ENCODE measurements around the gene SLC27A5. TPM values are rescaled to one million over a fixed set of nuclear protein-coding genes. Genes with fewer than 3 reads are reported as not detected.
"Not testable (repeated sequence)": the region's sequence is repeated elsewhere in the genome, so short reads cannot be mapped to it uniquely, and the experiment has no call there.

The SLC27A5 gene
- total RNA-seq, 1 donor from 2014 or later, result 6.8 TPM

- Histone ChIP-seq H3K9ac (ENCODE audit: low read length) (peak overlapping the region; percentile 97), H3K79me2 (ENCODE audit: insufficient read depth, low read length) (peaks cover 52% of the 10 kb centered on the region), H4K20me1 (ENCODE audit: insufficient read depth, low read length) (peaks cover 51% of the 10 kb centered on the region), H3K9me3 (ENCODE audit: insufficient read depth, low read depth, low read length) (no peaks in the 10 kb centered on the region), H3K36me3 (ENCODE audit: insufficient read depth, low read length) (peaks cover 29% of the 10 kb centered on the region), H3K27me3 (ENCODE audit: insufficient read depth, low read length) (peaks cover 4% of the 10 kb centered on the region), H3K4me1 (ENCODE audit: insufficient read depth, low read length) (peaks cover 16% of the 10 kb centered on the region), H3K4me2 (ENCODE audit: low read length) (peak overlapping the region; percentile 98), H2AFZ (ENCODE audit: low read depth, low read length) (peak overlapping the region; percentile 49), H3K27ac (ENCODE audit: low read depth, low read length) (peak overlapping the region; percentile 89), H3K4me3 (ENCODE audit: insufficient read depth, low read depth, low read length) (peak overlapping the region; percentile 88)
- H3K4me1 Mint-ChIP-seq (ENCODE audit: low read depth, unreplicated experiment), result peaks cover 17% of the 10 kb centered on the region
- DNase-seq (ENCODE audit: low read depth) (no peak), FAIRE-seq (no peak)
- peak overlapping the region; percentile 92 for H3K27ac Mint-ChIP-seq (ENCODE audit: unreplicated experiment)
- H3K4me3 Mint-ChIP-seq (ENCODE audit: unreplicated experiment), result peak overlapping the region; percentile 98
- H3K36me3 Mint-ChIP-seq (ENCODE audit: low read depth, unreplicated experiment), result peaks cover 14% of the 10 kb centered on the region
- peaks cover 2% of the 10 kb centered on the region for H3K9me3 Mint-ChIP-seq (ENCODE audit: unreplicated experiment)
- TF ChIP-seq EZH2 (IDR thresholded peaks at IDR 0.05; ENCODE audit: insufficient read depth, low read length), result no peak
- no peak for TF ChIP-seq CTCF (IDR thresholded peaks at IDR 0.05; ENCODE audit: insufficient read depth, low read depth, low read length)
- H3K27me3 Mint-ChIP-seq (ENCODE audit: low read depth, unreplicated experiment), result peaks cover 9% of the 10 kb centered on the region
These were observed 32.9 kb upstream of the SLC27A5 start for GRCh38 chr19:58544591-58545285.

DNA sequence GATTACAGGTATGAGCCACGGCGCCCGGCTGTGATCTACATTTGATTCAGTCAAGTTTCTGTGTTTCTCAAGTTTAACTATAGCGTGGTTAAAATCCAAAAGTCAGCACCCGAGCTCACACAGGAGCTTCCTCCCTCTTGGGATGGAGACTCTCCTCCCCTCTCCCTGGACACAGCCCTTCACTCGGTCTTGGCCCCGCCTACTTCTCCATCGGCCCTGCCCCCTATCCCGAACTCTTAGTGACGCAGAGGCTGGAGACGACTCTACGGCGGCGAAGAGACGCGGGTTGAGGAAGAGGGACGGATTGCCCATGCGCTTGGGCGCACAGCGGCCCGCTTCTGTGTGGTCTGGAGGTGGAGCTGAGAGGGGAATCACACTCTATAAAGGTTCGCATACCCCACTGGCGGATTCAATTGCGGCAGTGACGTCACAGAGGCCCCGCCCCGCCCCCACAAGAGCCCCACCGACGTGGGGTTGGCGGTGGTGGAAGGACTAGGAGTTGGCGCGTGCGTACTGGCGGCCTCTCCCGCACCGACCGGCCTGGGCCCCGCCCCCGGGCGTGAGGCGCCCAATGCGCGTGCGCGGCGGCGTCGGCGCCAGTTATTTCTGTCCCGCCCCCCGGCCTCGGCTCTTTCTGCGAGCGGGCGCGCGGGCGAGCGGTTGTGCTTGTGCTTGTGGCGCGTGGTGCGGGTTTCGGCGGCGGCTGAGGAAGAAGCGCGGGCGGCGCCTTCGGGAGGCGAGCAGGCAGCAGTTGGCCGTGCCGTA lies 32.2 kb upstream of the SLC27A5 start, which contains the start of gene TRIM28:
Gene TRIM28 (plus strand): TSS at position 239 of the 765 bp plus-strand sequence. CDS start 694 bp downstream, outside the sequence.
- DNase-seq (ENCODE audit: low read depth), result peak; percentile 97
- peak within 1 kb of the TSS; percentile 98 for H3K4me3 Mint-ChIP-seq (ENCODE audit: unreplicated experiment)
- Histone ChIP-seq H3K9ac (ENCODE audit: low read length) (peak within 1 kb of the TSS; percentile 97), H4K20me1 (ENCODE audit: insufficient read depth, low read length) (peaks cover 44% of the 10 kb centered on the region), H3K27me3 (ENCODE audit: insufficient read depth, low read length) (peaks cover 9% of the 10 kb centered on the region), H3K9me3 (ENCODE audit: insufficient read depth, low read depth, low read length) (no peaks in the 10 kb centered on the region), H3K79me2 (ENCODE audit: insufficient read depth, low read length) (peaks cover 44% of the 10 kb centered on the region), H3K36me3 (ENCODE audit: insufficient read depth, low read length) (peaks cover 22% of the 10 kb centered on the region), H3K27ac (ENCODE audit: low read depth, low read length) (peak within 1 kb of the TSS; percentile 89), H2AFZ (ENCODE audit: low read depth, low read length) (peak within 1 kb of the TSS; percentile 79), H3K4me2 (ENCODE audit: low read length) (peak within 1 kb of the TSS; percentile 98), H3K4me1 (ENCODE audit: insufficient read depth, low read length) (peaks cover 16% of the 10 kb centered on the region), H3K4me3 (ENCODE audit: insufficient read depth, low read depth, low read length) (peak within 1 kb of the TSS; percentile 88)
- peaks cover 2% of the 10 kb centered on the region for H3K9me3 Mint-ChIP-seq (ENCODE audit: unreplicated experiment)
- TF ChIP-seq EZH2 (IDR thresholded peaks at IDR 0.05; ENCODE audit: insufficient read depth, low read length), result no peak
- no peak for TF ChIP-seq CTCF (IDR thresholded peaks at IDR 0.05; ENCODE audit: insufficient read depth, low read depth, low read length)
- peaks cover 14% of the 10 kb centered on the region for H3K36me3 Mint-ChIP-seq (ENCODE audit: low read depth, unreplicated experiment)
- H3K27me3 Mint-ChIP-seq (ENCODE audit: low read depth, unreplicated experiment), result peaks cover 15% of the 10 kb centered on the region
- no peak for FAIRE-seq
- H3K4me1 Mint-ChIP-seq (ENCODE audit: low read depth, unreplicated experiment), result peaks cover 17% of the 10 kb centered on the region
- peak within 1 kb of the TSS; percentile 98 for H3K27ac Mint-ChIP-seq (ENCODE audit: unreplicated experiment)

DNA sequence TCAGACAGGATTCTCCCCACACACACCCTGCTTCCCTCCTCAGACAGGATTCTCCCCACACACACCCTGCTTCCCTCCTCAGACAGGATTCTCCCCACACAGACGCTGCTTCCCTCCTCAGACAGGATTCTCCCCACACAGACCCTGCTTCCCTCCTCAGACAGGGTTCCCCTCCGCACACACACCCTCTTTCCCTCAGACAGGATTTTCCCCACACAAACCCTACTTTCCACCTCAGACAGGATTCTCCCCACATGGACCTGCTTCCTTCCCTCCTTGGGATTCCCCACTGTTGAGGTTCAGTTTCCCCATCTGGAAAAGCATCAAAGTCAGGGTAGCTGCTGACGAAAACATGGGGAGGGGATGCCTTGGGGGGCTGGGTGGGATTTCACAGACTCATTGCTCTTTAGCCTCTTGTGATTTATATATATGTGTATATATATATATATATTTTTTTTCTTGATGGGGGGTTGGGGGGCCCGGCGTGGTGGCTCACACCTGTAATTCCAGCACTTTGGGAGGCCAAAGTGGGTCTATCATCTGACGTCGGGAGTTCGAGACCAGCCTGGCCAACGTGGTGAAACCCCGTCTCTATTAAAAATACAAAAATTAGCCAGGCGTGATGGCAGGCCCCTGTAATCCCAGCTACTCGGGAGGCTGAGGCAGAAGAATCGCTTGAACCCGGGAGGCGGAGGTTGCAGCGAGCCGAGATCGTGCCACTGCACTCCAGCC lies 31.0 kb upstream of the SLC27A5 start:
- not testable (repeated sequence) for H3K36me3 ChIP-seq (ENCODE audit: insufficient read depth, low read length); H3K27ac Mint-ChIP-seq (ENCODE audit: unreplicated experiment); H3K9me3 ChIP-seq (ENCODE audit: insufficient read depth, low read depth, low read length); H3K9ac ChIP-seq (ENCODE audit: low read length); DNase-seq (ENCODE audit: low read depth); H3K4me2 ChIP-seq (ENCODE audit: low read length); H3K4me3 Mint-ChIP-seq (ENCODE audit: unreplicated experiment); H3K36me3 Mint-ChIP-seq (ENCODE audit: low read depth, unreplicated experiment); FAIRE-seq; H3K9me3 Mint-ChIP-seq (ENCODE audit: unreplicated experiment); H2AFZ ChIP-seq (ENCODE audit: low read depth, low read length); H3K27ac ChIP-seq (ENCODE audit: low read depth, low read length); H3K4me3 ChIP-seq (ENCODE audit: insufficient read depth, low read depth, low read length)
- Histone ChIP-seq H3K27me3 (ENCODE audit: insufficient read depth, low read length) (peaks cover 14% of the 10 kb centered on the region), H4K20me1 (ENCODE audit: insufficient read depth, low read length) (peaks cover 32% of the 10 kb centered on the region), H3K79me2 (ENCODE audit: insufficient read depth, low read length) (peaks cover 32% of the 10 kb centered on the region), H3K4me1 (ENCODE audit: insufficient read depth, low read length) (peaks cover 16% of the 10 kb centered on the region)
- peaks cover 17% of the 10 kb centered on the region for H3K27me3 Mint-ChIP-seq (ENCODE audit: low read depth, unreplicated experiment)
- peaks cover 17% of the 10 kb centered on the region for H3K4me1 Mint-ChIP-seq (ENCODE audit: low read depth, unreplicated experiment)

GRCh38 chr19:58539169-58539559 lies 27.4 kb upstream of the SLC27A5 start:
- not testable (repeated sequence) for H3K4me1 ChIP-seq (ENCODE audit: insufficient read depth, low read length); DNase-seq (ENCODE audit: low read depth); H3K36me3 Mint-ChIP-seq (ENCODE audit: low read depth, unreplicated experiment); H3K27ac Mint-ChIP-seq (ENCODE audit: unreplicated experiment); H3K4me1 Mint-ChIP-seq (ENCODE audit: low read depth, unreplicated experiment); H3K4me3 Mint-ChIP-seq (ENCODE audit: unreplicated experiment); H3K9me3 Mint-ChIP-seq (ENCODE audit: unreplicated experiment); FAIRE-seq; H3K9ac ChIP-seq (ENCODE audit: low read length); H2AFZ ChIP-seq (ENCODE audit: low read depth, low read length); H3K4me2 ChIP-seq (ENCODE audit: low read length); H3K9me3 ChIP-seq (ENCODE audit: insufficient read depth, low read depth, low read length); H3K4me3 ChIP-seq (ENCODE audit: insufficient read depth, low read depth, low read length); H3K27ac ChIP-seq (ENCODE audit: low read depth, low read length); H3K36me3 ChIP-seq (ENCODE audit: insufficient read depth, low read length); H3K79me2 ChIP-seq (ENCODE audit: insufficient read depth, low read length); H4K20me1 ChIP-seq (ENCODE audit: insufficient read depth, low read length)
- peaks cover 14% of the 10 kb centered on the region for H3K27me3 ChIP-seq (ENCODE audit: insufficient read depth, low read length)
- H3K27me3 Mint-ChIP-seq (ENCODE audit: low read depth, unreplicated experiment), result peaks cover 19% of the 10 kb centered on the region

Measured in astrocyte (in vitro differentiated cells and primary cell).